DMS114 treated with DMSO at 0.1 percent for 48 hours (cell line): Measurements from ENCODE around the gene ATXN7.

ENCODE experiments used
- DNase-seq: peaks from one replicate; lab custom pipeline; 2025; ENCODE audit not compliant: unreplicated experiment; lab: John Stamatoyannopoulos, UW

The ATXN7 gene

DNA sequence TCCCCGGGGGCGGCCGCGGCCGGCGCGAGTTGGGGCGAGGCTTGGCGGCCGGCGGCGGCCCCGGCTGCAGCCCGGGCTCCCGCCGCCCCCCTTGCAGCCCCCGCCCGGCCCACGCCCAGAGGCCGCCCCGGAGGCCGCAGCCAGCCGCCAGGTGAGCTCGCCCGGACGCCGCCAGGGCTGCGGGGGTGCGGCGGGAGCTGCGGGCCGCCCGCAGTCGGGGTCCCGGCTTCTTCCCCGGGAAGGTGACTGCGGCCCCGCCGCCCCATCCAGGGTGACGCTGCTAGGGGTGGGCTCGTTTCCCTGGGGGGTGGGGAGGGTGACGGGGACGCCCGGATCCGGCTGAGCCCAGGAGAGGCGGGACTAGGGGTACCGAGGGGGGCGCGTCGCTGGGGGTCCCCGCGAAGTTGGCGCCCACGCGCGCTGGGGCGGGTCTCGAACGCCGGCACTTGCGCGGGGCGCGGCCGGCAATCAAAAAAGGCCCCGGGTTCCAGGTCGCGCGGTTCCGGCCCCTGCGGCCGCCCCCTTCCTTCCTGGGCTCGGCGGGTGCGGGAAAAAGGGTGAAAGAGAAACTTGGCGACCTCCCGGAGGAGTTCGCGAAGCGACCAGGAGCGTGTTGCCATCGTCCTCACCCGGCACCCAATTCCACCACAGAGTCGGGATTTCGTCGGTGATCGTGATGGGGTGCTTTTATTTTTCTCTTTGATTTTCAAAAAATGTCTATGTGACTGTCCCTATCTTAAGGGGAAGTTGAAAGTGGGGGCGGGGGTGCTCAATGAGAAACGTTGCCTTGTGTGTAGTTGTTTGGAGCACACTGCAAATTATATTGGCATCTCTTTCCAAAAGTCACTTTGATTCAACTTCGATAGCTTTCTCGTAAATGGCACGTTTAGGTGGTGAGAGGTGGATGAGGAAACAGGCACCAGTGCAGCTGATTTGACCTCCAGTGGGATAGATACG lies 619 bp downstream of the ATXN7 start:
- DNase-seq: no peak

GRCh38 chr3:63864965-63865327 lies 1.3 kb downstream of the ATXN7 start:
- peak; percentile 2 for DNase-seq

GRCh38 chr3:63867225-63867624 lies 3.6 kb downstream of the ATXN7 start:
- no peak for DNase-seq

DNA sequence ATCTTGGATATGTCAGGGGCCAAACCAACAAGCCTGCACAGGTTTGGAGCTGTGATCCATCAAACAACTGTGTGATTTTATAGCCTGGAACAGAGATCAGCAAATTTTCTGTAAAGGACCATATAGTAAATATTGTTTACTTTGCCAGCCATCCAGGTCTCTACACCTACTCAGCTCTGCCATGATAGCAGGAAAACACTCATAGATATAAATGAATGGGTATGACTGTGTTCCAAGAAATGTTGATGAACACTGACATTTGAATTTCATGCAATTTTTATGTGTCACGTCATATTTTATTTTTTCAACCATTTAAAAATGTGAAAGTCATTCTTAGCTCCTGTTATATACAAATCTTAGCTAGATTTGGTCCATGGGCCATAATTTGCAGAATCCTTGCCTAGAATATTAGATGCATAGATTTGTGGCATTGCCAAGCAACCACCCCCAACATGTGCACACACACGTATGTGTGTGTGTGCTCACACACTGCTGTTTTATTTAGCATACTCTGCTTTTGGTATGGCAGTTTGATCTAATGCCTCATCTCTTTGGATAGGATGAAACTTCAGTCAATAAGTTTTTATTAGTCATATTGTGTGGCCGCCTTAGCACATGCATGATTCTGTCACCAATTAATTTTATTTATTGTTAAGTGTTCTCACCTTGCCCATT lies 6.4 kb downstream of the ATXN7 start:
- DNase-seq: no peak

GRCh38 chr3:63870615-63871005 lies 6.9 kb downstream of the ATXN7 start:
- DNase-seq: no peak

- DNase-seq: no peak
Measured at GRCh38 chr3:63872135-63872924, 8.7 kb downstream of the ATXN7 start.

DNA sequence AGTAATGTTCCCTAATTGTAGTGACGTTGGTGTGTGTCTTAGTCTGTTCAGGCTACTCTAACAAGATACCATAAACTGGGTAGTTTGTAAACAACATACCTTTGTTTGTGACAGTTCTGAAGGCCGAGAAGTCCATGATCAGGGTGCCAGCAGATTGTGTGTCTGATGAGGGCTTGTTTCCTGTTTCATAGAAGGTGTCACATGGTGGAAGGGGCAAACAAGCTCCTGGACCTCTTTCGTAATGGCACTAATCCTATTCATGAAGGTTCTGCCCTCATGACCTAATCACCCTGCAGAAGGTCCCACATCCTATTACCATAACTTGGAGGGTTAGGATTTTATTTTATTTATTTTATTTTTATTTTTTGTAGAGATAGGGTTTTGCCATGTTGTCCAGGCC lies 11.1 kb downstream of the ATXN7 start:
- DNase-seq: no peak

DNA sequence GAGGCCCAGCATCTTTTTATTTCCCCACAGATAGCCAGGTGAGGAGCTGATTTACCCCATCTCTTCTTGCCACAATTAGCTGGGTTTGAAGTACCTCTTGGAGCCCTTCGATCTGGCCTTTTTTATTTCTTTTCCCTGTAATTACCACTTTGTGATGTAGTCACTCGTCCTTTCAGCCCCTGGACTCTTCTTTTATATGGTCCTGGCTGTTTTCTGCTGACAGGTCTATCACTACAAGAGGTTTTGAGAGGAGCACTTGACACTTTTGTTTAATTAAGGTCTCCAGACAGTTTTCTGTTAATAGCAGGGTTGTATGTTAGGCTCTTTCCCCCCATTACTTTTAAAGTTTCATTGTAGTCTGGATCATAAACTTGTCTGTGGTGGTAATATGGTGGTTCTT lies 11.8 kb downstream of the ATXN7 start:
- no peak for DNase-seq

GRCh38 chr3:63876260-63876659 lies 12.6 kb downstream of the ATXN7 start:
- DNase-seq: no peak

- DNase-seq: no peak
Measured at GRCh38 chr3:63877737-63878393, 14.2 kb downstream of the ATXN7 start.

GRCh38 chr3:63878394-63879060 lies 14.9 kb downstream of the ATXN7 start:
- no peak for DNase-seq

DNA sequence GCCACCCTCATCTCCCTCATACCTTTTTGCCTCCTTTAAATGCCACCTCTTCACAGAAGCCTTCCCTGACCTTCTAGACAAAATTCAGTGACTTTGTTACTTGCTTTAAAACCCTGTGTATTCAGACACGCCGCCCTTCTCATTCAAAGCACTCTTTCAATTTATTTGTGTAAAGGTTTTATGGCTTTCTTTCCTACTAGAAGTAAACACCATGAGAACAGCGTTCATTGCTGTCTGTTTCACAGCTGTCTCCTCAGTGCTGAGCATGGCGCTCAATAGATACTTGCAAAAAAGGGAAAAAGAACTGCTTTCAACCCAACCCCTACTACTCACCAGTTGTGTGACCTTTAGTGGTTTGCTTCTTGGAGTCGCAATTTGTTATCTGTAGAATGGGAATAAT lies 17.0 kb downstream of the ATXN7 start:
- DNase-seq: no peak

GRCh38 chr3:63886858-63887257 lies 23.2 kb downstream of the ATXN7 start:
- no peak for DNase-seq

GRCh38 chr3:63891518-63891917 lies 27.9 kb downstream of the ATXN7 start:
- DNase-seq: no peak

DNA sequence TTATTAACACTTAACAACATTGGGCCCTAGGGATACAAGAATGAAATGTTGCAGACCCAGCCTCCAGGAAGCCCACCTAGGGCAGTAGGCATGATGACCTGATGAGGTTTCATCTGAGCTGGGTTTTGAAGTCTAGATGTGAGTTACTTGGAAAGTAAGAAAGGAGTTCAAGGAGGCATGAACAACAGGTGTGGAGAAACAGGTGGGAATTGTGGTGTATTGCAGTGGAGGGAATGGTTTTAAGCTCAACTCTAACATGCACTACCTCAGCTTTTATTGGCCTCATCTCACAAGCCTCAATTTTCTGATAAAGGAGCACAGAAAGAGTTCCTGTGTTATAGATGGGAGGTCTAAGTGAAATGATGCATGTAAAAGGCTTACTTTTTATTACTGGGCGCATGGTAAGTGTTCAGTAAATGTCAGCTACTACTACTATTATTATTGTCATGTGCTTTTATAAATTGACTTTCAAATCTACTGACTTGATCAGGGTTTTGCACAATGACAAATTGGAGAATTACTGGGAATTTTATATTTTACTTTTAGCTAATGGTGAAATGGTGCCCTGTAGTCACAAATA lies 29.2 kb downstream of the ATXN7 start:
- DNase-seq: no peak

DNA sequence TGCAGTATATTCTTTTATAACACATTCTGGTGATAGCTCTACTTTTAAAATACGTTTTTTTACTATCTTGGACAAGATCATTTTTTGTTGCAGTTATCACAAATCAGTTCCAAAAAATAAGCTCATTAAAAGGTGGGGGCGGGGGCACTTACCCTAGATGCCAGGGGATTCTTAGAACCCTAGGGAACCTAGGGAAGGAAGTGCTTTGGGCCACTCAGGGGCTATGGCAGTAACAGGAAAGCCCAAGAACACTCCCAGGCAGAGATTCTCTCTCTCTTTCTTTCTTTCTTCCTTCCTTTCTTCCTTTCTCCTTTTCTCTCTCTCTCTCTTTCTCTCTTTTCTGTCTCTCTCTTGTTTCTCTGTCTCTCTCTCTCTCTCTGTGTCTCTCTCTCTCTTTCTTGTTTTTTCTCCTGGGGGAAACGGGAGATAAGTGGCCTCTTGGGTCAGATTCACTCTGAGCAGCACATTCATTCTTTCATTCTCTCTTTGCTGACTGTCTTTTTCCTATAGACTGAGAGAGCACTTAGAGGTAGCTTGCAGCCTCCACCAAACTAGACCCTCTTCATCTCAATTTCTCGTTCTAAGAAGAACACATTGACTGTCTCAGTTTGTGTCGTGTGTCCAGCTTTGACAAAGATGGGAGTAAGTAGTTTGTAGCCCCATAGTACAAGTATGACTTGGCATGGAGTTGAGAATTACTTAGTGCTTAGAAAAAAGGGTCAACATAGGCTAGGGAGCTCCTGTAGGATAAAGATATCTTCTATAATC lies 31.9 kb downstream of the ATXN7 start:
- no peak for DNase-seq

DNA sequence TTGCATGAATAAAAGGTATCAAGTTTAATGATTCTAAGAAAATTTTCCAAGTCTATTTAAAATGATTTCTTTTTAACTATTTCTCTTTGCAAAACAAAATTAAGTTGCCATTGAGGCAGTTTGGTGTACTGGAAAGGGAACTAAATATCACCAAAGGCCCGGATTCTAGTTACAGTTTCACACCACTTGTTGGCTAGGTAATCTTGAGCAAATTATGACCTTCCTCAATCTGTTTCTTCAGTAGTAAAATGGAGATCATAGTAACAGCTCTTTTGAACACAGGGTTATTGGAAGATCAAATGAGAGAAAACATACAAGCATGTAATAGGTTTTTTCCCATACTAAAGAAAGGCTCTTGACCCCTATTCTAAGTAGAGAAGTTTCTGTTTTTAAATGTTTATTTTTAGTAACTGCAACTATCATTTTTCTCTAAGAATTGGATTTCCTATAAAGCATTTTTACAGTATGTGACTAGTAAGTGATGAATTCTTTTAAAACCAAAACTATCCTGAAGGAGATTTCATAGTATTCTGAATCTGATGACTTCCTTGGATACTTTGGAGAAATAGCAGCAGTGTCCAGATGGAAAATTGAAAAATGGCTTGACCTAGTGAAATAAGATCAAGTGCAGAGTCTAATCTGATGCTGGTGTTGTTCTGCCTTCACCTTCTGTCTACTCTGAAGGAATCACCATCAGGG lies 32.8 kb downstream of the ATXN7 start:
- no peak for DNase-seq

DNA sequence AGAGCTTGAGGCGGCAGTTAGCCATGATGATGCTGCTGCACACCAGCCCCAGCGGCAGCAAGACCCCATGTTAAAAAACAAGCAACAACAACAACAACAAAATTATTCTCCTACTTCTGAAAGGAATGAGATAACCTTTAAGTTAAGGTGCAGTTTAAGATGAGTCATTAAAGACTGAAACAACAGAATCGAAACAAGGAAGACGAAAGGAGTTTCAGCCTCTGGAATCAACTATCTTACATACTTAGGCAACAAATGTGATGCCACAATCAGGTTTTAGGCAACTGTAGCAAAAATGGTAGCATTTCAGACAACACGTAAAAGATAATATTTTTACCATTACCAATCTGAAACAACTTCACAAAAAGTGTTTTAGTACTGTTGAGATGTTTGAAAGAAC lies 36.3 kb downstream of the ATXN7 start:
- no peak for DNase-seq

GRCh38 chr3:63900459-63900858 lies 36.8 kb downstream of the ATXN7 start:
- DNase-seq: no peak
